Tibial artery (tissue), 4 donors: ENCODE data around the gene SCN3B.

ENCODE experiments used
- DNase-seq, 2 donors: peaks; one replicate each; pipeline ENCODE4 v3.0.0-alpha.2; 2019
- H3K27ac ChIP-seq, 2 donors: fragments of 200-600 bp; sonication (generic) in 1 of 2; 1 replicate in 1 of 2; 2 replicates in 1 of 2; pipeline ENCODE4 v1.5.1; 2018 to 2019; ENCODE audit warnings: mild to moderate bottlenecking in 1 of 2
- H3K27me3 ChIP-seq, 2 donors: fragments of 200-600 bp; sonication (generic) in 1 of 2; one replicate each; pipeline versions ENCODE4 v1.5.1 to v1.6.0; 2016 to 2019
- H3K36me3 ChIP-seq, 3 donors: fragments of 200-600 bp; sonication (generic) in 2 of 3; one replicate each; pipeline ENCODE4 v1.5.1; 2016 to 2019; ENCODE audit warnings: mild to moderate bottlenecking in 2 of 3
- H3K4me1 ChIP-seq, 4 donors: fragments of 200-600 bp; sonication (generic) in 2 of 4; 1 replicate in 3 of 4; 2 replicates in 1 of 4; pipeline ENCODE4 v1.5.1; 2016 to 2019
- H3K4me3 ChIP-seq, 2 donors: fragments of 200-600 bp; sonication (generic) in 1 of 2; 1 replicate in 1 of 2; 2 replicates in 1 of 2; pipeline ENCODE4 v1.5.1; 2018 to 2019; ENCODE audit warnings: mild to moderate bottlenecking in 2 of 2
- H3K9me3 ChIP-seq, 3 donors: fragments of 200-600 bp; sonication (generic) in 1 of 3; one replicate each; pipeline ENCODE4 v1.5.1; 2016 to 2019
- CTCF ChIP-seq, 2 experiments: fragments of 200-600 bp in 1 of 2; fragments of 450-650 bp in 1 of 2; IDR thresholded peaks; one replicate each; pipeline ENCODE4 v1.5.1; 2017 to 2019; ENCODE audit warnings: antibody characterized with exemption in 2 of 2, mild to moderate bottlenecking in 1 of 2, moderate library complexity in 1 of 2
- intact Hi-C: fragments of 100-400 bp; cut with DNase I; formaldehyde crosslinking; loops from one replicate; pipeline ENCODE4 v1.15.0; 2023; ENCODE audit warnings: low total_unique reads

SCN3B gene

GRCh38 chr11:123630126-123630608, 24.3 kb downstream of the SCN3B start:
- no peaks in the 10 kb centered on the region for H3K27me3 ChIP-seq
- no peak for TF ChIP-seq CTCF (IDR thresholded peaks at IDR 0.05)
- no peak overlapping the region for H3K27ac ChIP-seq
- H3K4me1 ChIP-seq = no peaks in the 10 kb centered on the region
- no peaks in the 10 kb centered on the region for H3K36me3 ChIP-seq
- intact Hi-C loops = no loop called here
- H3K9me3 ChIP-seq = no peaks in the 10 kb centered on the region
- DNase-seq = no peak
- H3K4me3 ChIP-seq = no peak overlapping the region

- Histone ChIP-seq H3K9me3 (no peaks in the 10 kb centered on the region), H3K36me3 (no peaks in the 10 kb centered on the region), H3K4me3 (no peak overlapping the region), H3K4me1 (no peaks in the 10 kb centered on the region), H3K27me3 (no peaks in the 10 kb centered on the region), H3K27ac (no peak overlapping the region)
- no peak for DNase-seq
- TF ChIP-seq CTCF (IDR thresholded peaks at IDR 0.05) = no peak
- intact Hi-C loops = no loop called here
Measured at GRCh38 chr11:123628936-123629683, 25.3 kb downstream of the SCN3B start.

GRCh38 chr11:123624974-123625373, 29.4 kb downstream of the SCN3B start:
- no peaks in the 10 kb centered on the region for H3K27me3 ChIP-seq
- no peaks in the 10 kb centered on the region for H3K36me3 ChIP-seq
- no peak for DNase-seq
- no peaks in the 10 kb centered on the region for H3K9me3 ChIP-seq
- intact Hi-C loops = no loop called here
- no peak overlapping the region for H3K27ac ChIP-seq
- TF ChIP-seq CTCF (IDR thresholded peaks at IDR 0.05) = no peak
- no peaks in the 10 kb centered on the region for H3K4me1 ChIP-seq
- H3K4me3 ChIP-seq = no peak overlapping the region

- Histone ChIP-seq H3K27me3 (no peaks in the 10 kb centered on the region), H3K9me3 (no peaks in the 10 kb centered on the region), H3K4me1 (no peaks in the 10 kb centered on the region), H3K4me3 (no peak overlapping the region), H3K27ac (no peak overlapping the region), H3K36me3 (no peaks in the 10 kb centered on the region)
- intact Hi-C loops = no loop called here
- no peak for DNase-seq
- TF ChIP-seq CTCF (IDR thresholded peaks at IDR 0.05) = no peak
Measured at GRCh38 chr11:123622576-123622975, 31.8 kb downstream of the SCN3B start.

- intact Hi-C loops = no loop called here
- H3K9me3 ChIP-seq = no peaks in the 10 kb centered on the region
- H3K4me1 ChIP-seq = no peaks in the 10 kb centered on the region
- H3K36me3 ChIP-seq = peaks cover 0 to 7% (median 0%) of the 10 kb centered on the region in 3 donors
- no peak overlapping the region for H3K27ac ChIP-seq
- H3K27me3 ChIP-seq = no peaks in the 10 kb centered on the region
- H3K4me3 ChIP-seq = no peak overlapping the region
- no peak for DNase-seq
- no peak for TF ChIP-seq CTCF (IDR thresholded peaks at IDR 0.05)
Measured at GRCh38 chr11:123616505-123617198, 37.8 kb downstream of the SCN3B start.
